ENCODE measurements around the gene TRIM41. TPM values are rescaled to one million over a fixed set of nuclear protein-coding genes. Genes with fewer than 3 reads are reported as not detected.

The TRIM41 gene
- total and polyA plus RNA-seq, 9 of the 15 experiments (the other 6 are each of a cell fraction or from before 2014, with no cell fraction given), result 1.8 to 47.6 (median 20.9) TPM

- TF ChIP-seq MITF (IDR thresholded peaks at IDR 0.05) (no peak), SETDB1 (IDR thresholded peaks at IDR 0.05; ENCODE audit: low read length) (no peak), ELF2 (CRISPR knock-in tag; IDR thresholded peaks at IDR 0.05) (no peak), KDM1A (IDR thresholded peaks at IDR 0.05) (0 out of 4 replicates have a peak, but pooled peaks of 1 of the 2 experiments have one; percentile 8)
Observed at GRCh38 chr5:181236471-181236870, 13.4 kb downstream of the TRIM41 start (continued).

- H3K9ac ChIP-seq (ENCODE audit: insufficient read depth in 1 of 2, low read depth in 2 of 2, low read length in 2 of 2), result no peak overlapping the region
- 89% methylated on average over 10 of the region's 10 CpGs for WGBS (ENCODE audit: insufficient coverage, low coverage, missing lambda C conversion rate)
- H3K9me3 ChIP-seq (replicated peaks; ENCODE audit: control insufficient read depth, insufficient read depth, low read depth, low read length), result no peaks in the 10 kb centered on the region
- CTCF ChIA-PET (ENCODE audit: low intra/inter-chr PET ratio), result no interaction called here
- intact Hi-C loops (cut with micrococcal nuclease), result no loop called here
- H3K27me3 ChIP-seq (ENCODE audit: control insufficient read depth in 2 of 2, insufficient read depth in 2 of 2, low read length in 2 of 2), result no peaks in the 10 kb centered on the region
- H4K20me1 ChIP-seq (replicated peaks; ENCODE audit: control insufficient read depth, insufficient read depth, low read length), result peaks cover 54% of the 10 kb centered on the region
- DNase-seq (ENCODE audit: extremely low read depth in 1 of 4, low spot score in 3 of 4) (peak in 1 of 4 experiments; percentile 6), ATAC-seq (no peak), FAIRE-seq (no peak)
- POLR2A ChIA-PET, result interaction anchor here (0.6 to 17.5 kb wide), 6 partner anchors 8 to 67 kb away, joined by 3 to 185 read pairs (median 3); partner anchors contain the start of genes TRIM41 and TRIM52
- in situ Hi-C loops (cut with MboI), result no loop called here
- H3K79me2 ChIP-seq (ENCODE audit: control insufficient read depth, insufficient read depth, low read length), result peaks cover 50% of the 10 kb centered on the region
- no TSS peak for BruUV-seq (replicated peaks)
- H3K27ac ChIP-seq (ENCODE audit: extremely low read depth, low read depth, low read length), result peak overlapping the region; percentile 9; the same call in 1 of the 3 replicates
- no peak overlapping the region for H3K4me3 ChIP-seq
- no peak overlapping the region for H2AFZ ChIP-seq (ENCODE audit: low read depth, low read length)
- peaks cover 5% of the 10 kb centered on the region for H3K9me1 ChIP-seq (ENCODE audit: control insufficient read depth, insufficient read depth, low read length)
- H3K4me1 ChIP-seq (replicated peaks in 1 of 2; ENCODE audit: control insufficient read depth in 2 of 2, insufficient read depth in 2 of 2, low read length in 2 of 2), result peaks cover 18 to 39% of the 10 kb centered on the region in 2 experiments; a peak in 4 of 5 replicates
- H3K36me3 ChIP-seq (ENCODE audit: control insufficient read depth, insufficient read depth, low read length), result peaks cover 98% of the 10 kb centered on the region
- H3K4me2 ChIP-seq (ENCODE audit: insufficient read depth, low read length), result no peak overlapping the region
- TF ChIP-seq ZNF561 (CRISPR knock-in tag; conservative IDR thresholded peaks at IDR 0.05), result no peak
- TF ChIP-seq POLR3G (IDR thresholded peaks at IDR 0.05; ENCODE audit: extremely low read depth, insufficient read length, insufficient replicate concordance), result no peak
- TF ChIP-seq MEF2D (tag; conservative IDR thresholded peaks at IDR 0.05; ENCODE audit: low read depth), result no peak
- peak; percentile 48 for TF ChIP-seq RBM22 (IDR thresholded peaks at IDR 0.05; ENCODE audit: low read depth, low read length, poor library complexity, severe bottlenecking)
- TF ChIP-seq KDM5B (IDR thresholded peaks at IDR 0.05; ENCODE audit: insufficient replicate concordance, low read depth, low read length), result peak; percentile 25
- TF ChIP-seq HMGXB4 (CRISPR knock-in tag; IDR thresholded peaks at IDR 0.05), result no peak
- no peak for TF ChIP-seq VEZF1 (CRISPR knock-in tag; IDR thresholded peaks at IDR 0.05)
- no peak for TF ChIP-seq CHCHD3 (CRISPR knock-in tag; IDR thresholded peaks at IDR 0.05)
- TF ChIP-seq FOXK1 (CRISPR knock-in tag; IDR thresholded peaks at IDR 0.05; ENCODE audit: borderline replicate concordance), result 0 out of 2 replicates have a peak, but pooled peaks have one; percentile 17
- no peak for TF ChIP-seq ZNF436 (CRISPR knock-in tag; IDR thresholded peaks at IDR 0.05)
- TF ChIP-seq RBFOX2 (IDR thresholded peaks at IDR 0.05; ENCODE audit: low read depth, low read length), result peak; percentile 68
- TF ChIP-seq SP1 (CRISPR knock-in tag; IDR thresholded peaks at IDR 0.05), result no peak
- TF ChIP-seq RBM39 (optimal IDR thresholded peaks at IDR 0.05; ENCODE audit: low read depth, low read length), result no peak
Observed at GRCh38 chr5:181236954-181237641, 14.0 kb downstream of the TRIM41 start.

Data from K562 (cell line).